Measurements from ENCODE around the gene INTS11.

Gene INTS11

DNA sequence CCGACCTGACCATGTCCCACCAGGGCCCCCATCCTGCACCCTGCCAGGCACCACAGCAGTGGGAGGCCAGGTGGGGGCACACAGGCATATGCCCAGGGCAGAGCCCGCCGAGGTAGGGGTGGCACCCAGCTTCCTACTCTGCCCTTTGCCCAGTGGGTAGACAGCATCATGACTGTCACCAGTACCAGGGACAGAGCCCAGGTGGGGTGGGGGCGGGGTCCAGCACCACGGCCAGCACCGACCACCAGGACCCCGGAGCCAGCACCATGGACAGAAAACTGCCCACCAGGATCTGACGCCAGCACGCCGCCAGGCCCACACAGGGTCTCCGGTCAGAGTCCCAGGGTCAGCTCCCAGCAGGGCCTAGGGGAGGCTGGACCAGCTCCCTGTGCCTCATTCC lies 10.4 kb upstream of the INTS11 start:
- CTCF ChIA-PET, result interaction anchor here (0.9 kb wide), 1 partner anchor 38 kb away, joined by 4 read pairs; no protein-coding TSS in a partner anchor

DNA sequence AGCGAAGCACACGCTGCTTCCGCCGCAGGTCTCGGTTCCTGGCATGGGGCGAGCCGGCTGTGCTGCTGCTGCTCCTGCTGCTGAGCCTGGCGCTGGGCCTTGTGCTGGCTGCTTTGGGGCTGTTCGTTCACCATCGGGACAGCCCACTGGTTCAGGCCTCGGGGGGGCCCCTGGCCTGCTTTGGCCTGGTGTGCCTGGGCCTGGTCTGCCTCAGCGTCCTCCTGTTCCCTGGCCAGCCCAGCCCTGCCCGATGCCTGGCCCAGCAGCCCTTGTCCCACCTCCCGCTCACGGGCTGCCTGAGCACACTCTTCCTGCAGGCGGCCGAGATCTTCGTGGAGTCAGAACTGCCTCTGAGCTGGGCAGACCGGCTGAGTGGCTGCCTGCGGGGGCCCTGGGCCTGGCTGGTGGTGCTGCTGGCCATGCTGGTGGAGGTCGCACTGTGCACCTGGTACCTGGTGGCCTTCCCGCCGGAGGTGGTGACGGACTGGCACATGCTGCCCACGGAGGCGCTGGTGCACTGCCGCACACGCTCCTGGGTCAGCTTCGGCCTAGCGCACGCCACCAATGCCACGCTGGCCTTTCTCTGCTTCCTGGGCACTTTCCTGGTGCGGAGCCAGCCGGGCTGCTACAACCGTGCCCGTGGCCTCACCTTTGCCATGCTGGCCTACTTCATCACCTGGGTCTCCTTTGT lies 9.2 kb upstream of the INTS11 start:
- POLR2A ChIA-PET, result no interaction called here

More for the DNA sequence above, 10.4 kb upstream of the INTS11 start:
- POLR2A ChIA-PET, result no interaction called here
- no peak for DNase-seq (ENCODE audit: extremely low spot score)
- TF ChIP-seq, protein P1, sequence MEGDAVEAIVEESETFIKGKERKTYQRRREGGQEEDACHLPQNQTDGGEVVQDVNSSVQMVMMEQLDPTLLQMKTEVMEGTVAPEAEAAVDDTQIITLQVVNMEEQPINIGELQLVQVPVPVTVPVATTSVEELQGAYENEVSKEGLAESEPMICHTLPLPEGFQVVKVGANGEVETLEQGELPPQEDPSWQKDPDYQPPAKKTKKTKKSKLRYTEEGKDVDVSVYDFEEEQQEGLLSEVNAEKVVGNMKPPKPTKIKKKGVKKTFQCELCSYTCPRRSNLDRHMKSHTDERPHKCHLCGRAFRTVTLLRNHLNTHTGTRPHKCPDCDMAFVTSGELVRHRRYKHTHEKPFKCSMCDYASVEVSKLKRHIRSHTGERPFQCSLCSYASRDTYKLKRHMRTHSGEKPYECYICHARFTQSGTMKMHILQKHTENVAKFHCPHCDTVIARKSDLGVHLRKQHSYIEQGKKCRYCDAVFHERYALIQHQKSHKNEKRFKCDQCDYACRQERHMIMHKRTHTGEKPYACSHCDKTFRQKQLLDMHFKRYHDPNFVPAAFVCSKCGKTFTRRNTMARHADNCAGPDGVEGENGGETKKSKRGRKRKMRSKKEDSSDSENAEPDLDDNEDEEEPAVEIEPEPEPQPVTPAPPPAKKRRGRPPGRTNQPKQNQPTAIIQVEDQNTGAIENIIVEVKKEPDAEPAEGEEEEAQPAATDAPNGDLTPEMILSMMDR (IDR thresholded peaks at IDR 0.05; ENCODE audit: control extremely low read depth, extremely low read depth, low read depth, missing control alignments), result no peak

DNA sequence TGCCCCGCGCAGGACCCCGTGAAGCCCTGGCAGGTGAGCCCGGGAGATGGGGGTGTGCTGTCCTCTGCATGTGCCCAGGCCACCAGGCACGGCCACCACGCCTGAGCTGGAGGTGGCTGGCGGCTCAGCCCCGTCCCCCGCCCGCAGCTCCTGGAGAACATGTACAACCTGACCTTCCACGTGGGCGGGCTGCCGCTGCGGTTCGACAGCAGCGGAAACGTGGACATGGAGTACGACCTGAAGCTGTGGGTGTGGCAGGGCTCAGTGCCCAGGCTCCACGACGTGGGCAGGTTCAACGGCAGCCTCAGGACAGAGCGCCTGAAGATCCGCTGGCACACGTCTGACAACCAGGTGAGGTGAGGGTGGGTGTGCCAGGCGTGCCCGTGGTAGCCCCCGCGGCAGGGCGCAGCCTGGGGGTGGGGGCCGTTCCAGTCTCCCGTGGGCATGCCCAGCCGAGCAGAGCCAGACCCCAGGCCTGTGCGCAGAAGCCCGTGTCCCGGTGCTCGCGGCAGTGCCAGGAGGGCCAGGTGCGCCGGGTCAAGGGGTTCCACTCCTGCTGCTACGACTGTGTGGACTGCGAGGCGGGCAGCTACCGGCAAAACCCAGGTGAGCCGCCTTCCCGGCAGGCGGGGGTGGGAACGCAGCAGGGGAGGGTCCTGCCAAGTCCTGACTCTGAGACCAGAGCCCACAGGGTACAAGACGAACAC lies 8.5 kb upstream of the INTS11 start:
- TF ChIP-seq, protein P1 (IDR thresholded peaks at IDR 0.05; ENCODE audit: control extremely low read depth, extremely low read depth, low read depth, missing control alignments), result no peak
- CTCF ChIA-PET, result no interaction called here
- POLR2A ChIA-PET, result no interaction called here
- DNase-seq (ENCODE audit: extremely low spot score), result no peak

More for the DNA sequence above, 9.2 kb upstream of the INTS11 start:
- DNase-seq (ENCODE audit: extremely low spot score), result no peak
- CTCF ChIA-PET, result no interaction called here
- TF ChIP-seq, protein P1 (IDR thresholded peaks at IDR 0.05; ENCODE audit: control extremely low read depth, extremely low read depth, low read depth, missing control alignments), result no peak

DNA sequence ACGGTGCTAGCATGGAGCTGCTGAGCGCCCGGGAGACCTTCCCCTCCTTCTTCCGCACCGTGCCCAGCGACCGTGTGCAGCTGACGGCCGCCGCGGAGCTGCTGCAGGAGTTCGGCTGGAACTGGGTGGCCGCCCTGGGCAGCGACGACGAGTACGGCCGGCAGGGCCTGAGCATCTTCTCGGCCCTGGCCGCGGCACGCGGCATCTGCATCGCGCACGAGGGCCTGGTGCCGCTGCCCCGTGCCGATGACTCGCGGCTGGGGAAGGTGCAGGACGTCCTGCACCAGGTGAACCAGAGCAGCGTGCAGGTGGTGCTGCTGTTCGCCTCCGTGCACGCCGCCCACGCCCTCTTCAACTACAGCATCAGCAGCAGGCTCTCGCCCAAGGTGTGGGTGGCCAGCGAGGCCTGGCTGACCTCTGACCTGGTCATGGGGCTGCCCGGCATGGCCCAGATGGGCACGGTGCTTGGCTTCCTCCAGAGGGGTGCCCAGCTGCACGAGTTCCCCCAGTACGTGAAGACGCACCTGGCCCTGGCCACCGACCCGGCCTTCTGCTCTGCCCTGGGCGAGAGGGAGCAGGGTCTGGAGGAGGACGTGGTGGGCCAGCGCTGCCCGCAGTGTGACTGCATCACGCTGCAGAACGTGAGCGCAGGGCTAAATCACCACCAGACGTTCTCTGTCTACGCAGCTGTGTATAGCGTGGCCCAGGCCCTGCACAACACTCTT lies 7.7 kb upstream of the INTS11 start:
- DNase-seq (ENCODE audit: extremely low spot score), result no peak
- POLR2A ChIA-PET, result no interaction called here
- CTCF ChIA-PET, result no interaction called here
- TF ChIP-seq, protein P1 (IDR thresholded peaks at IDR 0.05; ENCODE audit: control extremely low read depth, extremely low read depth, low read depth, missing control alignments), result no peak

GRCh38 chr1:1331068-1331965 lies 6.9 kb upstream of the INTS11 start, which contains the start of gene TAS1R3:
Gene TAS1R3 (plus strand): TSS chr1:1331280. CDS start chr1:1331346, 66 bp downstream.
- no peak for DNase-seq (ENCODE audit: extremely low spot score)
- ChIA-PET POLR2A (interaction anchor here (0.6 kb wide), 1 partner anchor 577 kb away, joined by 4 read pairs; no protein-coding TSS in a partner anchor), CTCF (no interaction called here)
- TF ChIP-seq, protein P1 (IDR thresholded peaks at IDR 0.05; ENCODE audit: control extremely low read depth, extremely low read depth, low read depth, missing control alignments), result no peak
